ENCODE measurements around the gene LTB4R2.

LTB4R2 gene

DNA sequence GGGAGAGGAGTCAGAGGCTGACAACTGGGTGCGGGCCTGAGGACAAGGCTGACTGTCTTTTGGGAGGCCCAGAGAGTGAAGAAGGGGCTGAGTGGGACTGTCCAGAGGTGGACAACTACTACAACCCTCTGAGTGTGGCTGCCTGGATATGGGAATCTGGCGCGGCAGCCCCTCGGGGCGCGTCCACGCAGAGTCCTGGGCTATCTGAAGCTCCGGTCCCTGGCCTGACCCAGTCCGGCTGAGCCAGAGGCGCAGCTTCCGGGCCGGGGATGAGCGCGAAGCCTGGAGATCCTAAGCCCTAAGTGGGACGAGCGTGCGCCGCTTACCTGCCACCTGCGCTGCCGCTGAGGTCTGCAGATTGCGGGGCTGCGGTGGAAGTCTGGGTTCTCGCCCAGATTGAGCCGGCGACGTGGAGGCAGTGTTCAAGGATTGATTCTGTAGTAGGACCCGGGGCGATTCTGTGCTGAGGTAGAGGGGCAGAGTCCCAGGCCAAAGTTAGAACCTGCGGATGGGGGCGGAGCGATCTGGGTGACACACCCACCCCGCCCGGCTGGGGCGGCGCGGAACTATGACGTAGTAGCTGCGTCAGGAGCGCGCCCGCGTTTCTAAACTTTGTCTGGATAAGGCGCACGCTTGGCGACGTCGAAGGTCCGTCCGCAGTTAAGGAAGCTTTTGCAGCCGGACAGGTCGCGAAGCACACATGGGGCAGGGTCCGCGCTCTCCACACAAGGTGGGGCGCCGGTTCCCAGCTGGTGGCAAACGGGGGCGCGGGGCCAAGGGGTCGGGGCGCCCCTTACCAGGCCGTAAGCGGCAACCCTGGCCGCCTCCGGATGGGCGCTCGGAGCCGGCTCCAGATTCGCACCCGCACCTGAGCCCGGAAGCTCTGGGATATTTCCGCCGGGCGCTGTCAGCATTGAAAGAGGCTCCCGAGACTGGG is 10.4 kb upstream of the LTB4R2 start, which contains the start of the genes DHRS1 and NOP9:
DHRS1 (minus strand) TSS at position 526 of the 937 bp plus-strand sequence. CDS start 674 bp downstream, outside the sequence.
NOP9 (plus strand) TSS at position 596 of the 937 bp plus-strand sequence; CDS start at position 701, 105 bp downstream.
- DNase-seq: peak; percentile 92

DNA sequence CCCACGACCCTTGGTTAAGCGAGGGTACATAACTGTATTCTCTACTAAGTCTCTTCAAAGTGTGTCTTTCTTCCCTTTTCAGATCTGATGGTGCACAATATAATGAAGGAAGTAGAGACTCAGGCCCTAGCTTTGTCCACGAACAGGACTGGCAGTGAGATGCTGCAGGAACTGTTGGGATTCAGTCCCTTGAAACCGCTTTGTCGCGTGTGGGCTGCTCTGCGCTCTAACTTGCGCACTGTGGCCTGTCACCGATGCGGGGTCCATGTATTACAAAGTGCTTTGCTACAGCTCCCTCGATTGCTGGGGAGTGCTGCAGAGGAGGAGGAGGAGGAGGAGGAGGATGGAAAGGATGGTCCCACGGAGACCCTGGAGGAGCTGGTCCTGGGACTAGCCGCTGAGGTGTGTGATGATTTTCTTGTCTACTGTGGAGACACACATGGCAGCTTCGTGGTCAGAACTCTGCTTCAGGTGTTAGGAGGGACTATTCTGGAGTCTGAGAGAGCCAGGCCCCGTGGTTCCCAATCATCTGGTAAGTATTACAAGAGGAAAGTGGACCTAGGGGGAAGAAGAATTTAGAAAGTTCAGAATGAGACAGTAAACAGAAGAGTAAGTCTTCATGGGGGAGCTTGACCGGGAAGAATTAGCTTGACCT is 9.5 kb upstream of the LTB4R2 start:
- DNase-seq: no peak

DNA sequence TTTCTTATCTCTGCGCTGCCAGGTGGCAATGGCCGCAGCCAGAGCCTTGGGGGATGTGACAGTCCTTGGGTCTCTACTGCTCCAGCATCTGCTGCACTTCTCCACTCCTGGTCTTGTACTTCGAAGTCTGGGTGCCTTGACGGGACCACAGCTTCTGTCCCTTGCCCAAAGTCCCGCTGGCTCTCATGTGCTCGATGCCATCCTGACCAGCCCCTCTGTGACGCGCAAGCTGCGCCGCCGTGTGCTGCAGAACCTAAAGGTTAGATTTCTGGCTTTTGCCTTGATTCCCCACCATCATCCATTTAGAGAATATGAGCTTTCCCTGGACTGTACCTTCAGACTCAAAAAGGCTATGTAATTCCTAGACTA is 5.9 kb upstream of the LTB4R2 start:
- no peak for DNase-seq

DNA sequence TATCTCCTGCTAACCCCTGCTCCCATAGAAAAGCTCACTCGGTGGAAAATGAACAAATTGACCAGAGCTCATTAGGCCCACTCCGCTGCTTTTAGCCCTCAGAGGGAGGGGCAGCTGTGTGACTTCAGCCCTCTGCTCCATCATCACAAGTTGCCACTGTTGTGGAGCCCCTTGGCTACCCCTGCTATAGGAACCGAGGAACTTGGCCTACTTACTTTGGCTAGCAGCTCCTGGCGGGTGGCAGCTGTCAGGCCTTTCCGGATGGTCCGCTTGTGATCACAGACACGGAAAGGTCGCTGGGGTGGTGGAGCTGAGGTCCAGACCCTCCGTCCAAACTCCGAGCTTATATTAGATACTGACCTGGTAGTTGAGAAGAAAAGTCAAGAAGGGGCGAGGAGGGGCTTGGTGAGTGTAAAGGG is 2.8 kb upstream of the LTB4R2 start:
- DNase-seq: no peak

DNA sequence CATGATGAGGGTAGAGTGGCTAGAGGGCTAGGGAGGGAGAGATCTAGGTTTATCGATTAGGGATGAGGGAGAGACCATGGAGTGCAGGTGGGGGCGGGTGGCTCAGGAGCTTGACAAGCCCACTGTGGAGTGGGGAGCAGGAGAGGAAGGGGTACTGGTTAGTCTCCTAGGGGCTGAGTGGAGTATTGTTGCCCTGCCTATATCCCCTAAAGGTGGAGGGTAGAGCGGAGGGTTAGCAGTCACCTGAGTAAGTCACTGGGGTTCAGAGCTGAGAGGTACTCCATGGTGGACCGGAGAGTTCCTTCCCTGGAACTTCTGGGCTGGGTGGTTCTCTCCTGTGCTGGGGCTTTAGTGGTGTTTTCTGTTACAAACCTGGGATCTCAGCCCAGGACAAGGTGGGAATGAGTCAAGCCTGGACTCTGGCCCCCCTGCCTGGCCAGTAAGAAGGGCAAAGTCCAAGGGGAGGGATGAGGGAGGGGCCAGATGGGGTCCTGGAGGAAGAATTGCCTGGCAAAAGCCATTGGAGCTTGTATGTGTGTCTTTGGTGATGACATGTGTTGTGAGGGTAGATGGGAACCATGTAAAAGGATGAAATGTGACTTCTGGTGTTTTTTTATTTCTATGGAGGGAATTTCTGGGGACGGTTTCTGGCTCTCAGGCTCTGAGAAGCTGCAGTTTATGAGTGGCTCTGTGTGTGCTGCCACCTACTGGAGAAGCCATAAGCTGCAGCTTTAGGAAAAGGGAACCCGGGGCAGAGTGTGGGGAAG is 2.2 kb upstream of the LTB4R2 start, which contains the start of gene CIDEB:
CIDEB (minus strand) TSS at position 403 of the 767 bp plus-strand sequence; CDS start at position 284, 119 bp downstream.
- no peak for DNase-seq

- DNase-seq: no peak
Measured at GRCh38 chr14:24308342-24309124, 1.4 kb upstream of the LTB4R2 start.

DNA sequence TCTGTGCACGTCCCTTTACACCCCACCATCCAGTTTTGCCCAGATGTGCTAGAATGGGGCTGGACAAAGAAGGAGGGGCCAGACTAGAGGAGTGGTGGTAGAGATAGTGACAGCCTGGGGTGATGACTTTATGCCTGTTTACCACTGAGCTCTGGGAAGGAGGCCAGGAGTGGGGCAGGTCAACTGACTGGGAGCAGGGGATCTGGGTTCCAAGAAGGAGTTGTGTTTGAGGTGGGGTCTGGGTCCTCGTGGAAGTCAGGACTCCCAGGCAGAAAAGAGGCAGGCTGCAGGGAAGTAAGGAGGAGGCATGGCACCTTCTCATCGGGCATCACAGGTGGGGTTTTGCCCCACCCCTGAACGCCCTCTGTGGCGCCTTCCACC is 315 bp downstream of the LTB4R2 start:
- no peak for DNase-seq

GRCh38 chr14:24310646-24311604 is 985 bp downstream of the LTB4R2 start, which contains the start of gene LTB4R:
Gene LTB4R (plus strand): TSS chr14:24311502. CDS start chr14:24315652, 4,150 bp downstream.
- peak; percentile 62 for DNase-seq

GRCh38 chr14:24311837-24312615 is 2.1 kb downstream of the LTB4R2 start:
- DNase-seq: peak; percentile 12

DNA sequence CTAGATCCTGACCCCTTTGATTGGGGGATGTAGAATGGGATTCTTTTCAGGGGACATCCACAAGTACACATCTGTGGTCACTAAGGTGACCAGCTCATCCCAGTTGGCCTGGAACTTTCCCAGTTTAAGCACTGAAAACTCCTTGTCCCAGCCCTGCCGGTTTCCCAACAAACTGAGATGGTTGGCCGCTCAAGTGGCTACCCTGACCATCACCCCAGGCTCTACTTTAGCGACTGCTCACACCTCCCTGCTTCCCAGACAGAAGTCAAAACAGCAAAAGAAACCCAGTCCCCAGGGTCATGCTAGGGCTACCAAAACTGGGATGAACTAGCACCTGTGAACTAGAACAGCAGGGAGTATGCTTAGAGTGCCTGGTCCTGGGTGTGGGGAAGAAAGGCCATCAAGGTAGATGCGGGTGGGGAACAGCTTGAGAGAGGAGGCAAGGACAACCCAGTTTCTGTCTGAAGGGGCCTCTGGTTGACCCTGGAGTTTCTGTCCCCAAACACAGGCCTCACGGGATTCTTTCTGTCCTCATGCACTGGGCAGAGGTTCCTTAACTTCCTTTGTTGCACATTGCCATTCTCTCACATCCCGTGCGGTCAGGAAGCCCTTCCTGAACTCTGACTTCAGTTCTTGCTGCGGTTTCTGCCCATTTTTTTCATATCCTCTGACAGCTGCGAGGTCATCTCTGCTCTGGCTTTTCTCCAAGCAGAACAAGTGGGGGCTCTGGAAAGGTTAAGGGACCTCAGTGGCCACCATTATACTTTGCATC is 3.0 kb downstream of the LTB4R2 start:
- DNase-seq: peak; percentile 12

- no peak for DNase-seq
Measured at GRCh38 chr14:24313913-24314312, 4.0 kb downstream of the LTB4R2 start.

GRCh38 chr14:24314377-24315193 is 4.6 kb downstream of the LTB4R2 start:
- DNase-seq: no peak

- no peak for DNase-seq
Measured at GRCh38 chr14:24315243-24315806, 5.4 kb downstream of the LTB4R2 start.

- no peak for DNase-seq
Measured at GRCh38 chr14:24315807-24316596, 6.1 kb downstream of the LTB4R2 start.

DNA sequence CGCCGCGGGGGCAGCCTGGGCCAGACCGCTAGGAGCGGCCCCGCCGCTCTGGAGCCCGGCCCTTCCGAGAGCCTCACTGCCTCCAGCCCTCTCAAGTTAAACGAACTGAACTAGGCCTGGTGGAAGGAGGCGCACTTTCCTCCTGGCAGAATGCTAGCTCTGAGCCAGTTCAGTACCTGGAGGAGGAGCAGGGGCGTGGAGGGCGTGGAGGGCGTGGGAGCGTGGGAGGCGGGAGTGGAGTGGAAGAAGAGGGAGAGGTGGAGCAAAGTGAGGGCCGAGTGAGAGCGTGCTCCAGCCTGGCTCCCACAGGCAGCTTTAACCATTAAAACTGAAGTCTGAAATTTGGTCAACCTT is 6.6 kb downstream of the LTB4R2 start:
- DNase-seq: no peak

GRCh38 chr14:24317141-24317928 is 7.4 kb downstream of the LTB4R2 start:
- DNase-seq: no peak

All from midbrain (tissue), 1 donor.